Uterus (tissue), 4 donors: ENCODE measurements around the gene PLA1A. TPM values are rescaled to one million over a fixed set of nuclear protein-coding genes. Genes with fewer than 3 reads are reported as not detected.

Experiments used
- DNase-seq, 2 donors: peaks; one replicate each; pipeline ENCODE4 v3.0.0-alpha.2; 2019 to 2020
- H3K27ac ChIP-seq, 2 donors: fragments of 200-600 bp; sonication (generic); 1 replicate in 1 of 2; 2 replicates in 1 of 2; pipeline ENCODE4 v1.5.1; 2016 to 2018
- H3K27me3 ChIP-seq, 2 donors: fragments of 200-600 bp; sonication (generic); one replicate each; pipeline ENCODE4 v1.5.1; 2018 to 2019; ENCODE audit warnings: control low read depth in 1 of 2
- H3K36me3 ChIP-seq, 2 donors: fragments of 200-600 bp; sonication (generic); one replicate each; pipeline ENCODE4 v1.5.1; 2019; ENCODE audit warnings: control low read depth in 1 of 2
- H3K4me1 ChIP-seq, 2 donors: fragments of 200-600 bp; sonication (generic); one replicate each; pipeline ENCODE4 v1.5.1; 2018 to 2019; ENCODE audit warnings: control low read depth in 1 of 2
- H3K4me3 ChIP-seq, 2 donors: fragments of 200-600 bp; sonication (generic); 1 replicate in 1 of 2; 2 replicates in 1 of 2; pipeline ENCODE4 v1.5.1; 2018 to 2019; ENCODE audit warnings: mild to moderate bottlenecking in 1 of 2
- H3K9me3 ChIP-seq, 2 donors: fragments of 200-600 bp; sonication (generic); one replicate each; pipeline ENCODE4 v1.5.1; 2019; ENCODE audit warnings: control low read depth in 1 of 2
- CTCF ChIP-seq, 4 experiments: fragments of 200-600 bp in 2 of 4; fragments of 450-650 bp in 2 of 4; sonication (generic) in 2 of 4; IDR thresholded peaks; one replicate each; pipeline ENCODE4 v1.5.1; 2016 to 2019; ENCODE audit warnings: antibody characterized with exemption in 4 of 4, mild to moderate bottlenecking in 2 of 4, moderate library complexity in 1 of 4
- POLR2A ChIP-seq, 2 donors: fragments of 450-650 bp; IDR thresholded peaks; one replicate each; pipeline ENCODE4 v1.6.1; 2016; ENCODE audit warnings: antibody characterized with exemption in 2 of 2, mild to moderate bottlenecking in 1 of 2, moderate library complexity in 1 of 2
- intact Hi-C: fragments of 100-400 bp; cut with DNase I; formaldehyde crosslinking; loops from one replicate; pipeline ENCODE4 v1.15.1; 2023; ENCODE audit warnings: low total_unique reads
- total RNA-seq, 4 donors: library from RNA; depleted of rRNA in 3 of 4; stranded (reverse); fragments of >200 nt in 3 of 4; gene quantifications; one replicate each; pipeline versions ENCODE4 v1.1.0 to v1.2.4, GENCODE V29; 2014 to 2023
- donor health status: DM: yes; HTN: yes; CAD: no.

Gene PLA1A
- total RNA-seq, 4 donors from 2014 or later = 11.9 to 37.1 (median 16.5) TPM; not detected in 1

GRCh38 chr3:119604878-119605277 lies 7.2 kb downstream of the PLA1A start:
- Histone ChIP-seq H3K36me3 (no peaks in the 10 kb centered on the region), H3K27ac (no peak overlapping the region), H3K9me3 (no peaks in the 10 kb centered on the region), H3K4me3 (no peak overlapping the region), H3K4me1 (no peaks in the 10 kb centered on the region), H3K27me3 (no peaks in the 10 kb centered on the region)
- TF ChIP-seq POLR2A (IDR thresholded peaks at IDR 0.05) (no peak), CTCF (IDR thresholded peaks at IDR 0.05) (no peak)
- DNase-seq = no peak
- intact Hi-C loops = no loop called here

- no peaks in the 10 kb centered on the region for H3K36me3 ChIP-seq
- H3K4me1 ChIP-seq = no peaks in the 10 kb centered on the region
- intact Hi-C loops = no loop called here
- TF ChIP-seq CTCF (IDR thresholded peaks at IDR 0.05) (no peak), POLR2A (IDR thresholded peaks at IDR 0.05) (no peak)
- H3K27me3 ChIP-seq = no peaks in the 10 kb centered on the region
- no peak overlapping the region for H3K4me3 ChIP-seq
- no peak for DNase-seq
- H3K27ac ChIP-seq = no peak overlapping the region
- H3K9me3 ChIP-seq = no peaks in the 10 kb centered on the region
Measured at GRCh38 chr3:119608405-119609000, 10.8 kb downstream of the PLA1A start.

GRCh38 chr3:119609301-119609700 lies 11.6 kb downstream of the PLA1A start:
- H3K36me3 ChIP-seq = no peaks in the 10 kb centered on the region
- intact Hi-C loops = no loop called here
- H3K27ac ChIP-seq = no peak overlapping the region
- no peak for DNase-seq
- H3K9me3 ChIP-seq = no peaks in the 10 kb centered on the region
- H3K4me3 ChIP-seq = no peak overlapping the region
- no peaks in the 10 kb centered on the region for H3K4me1 ChIP-seq
- TF ChIP-seq POLR2A (IDR thresholded peaks at IDR 0.05) = no peak
- TF ChIP-seq CTCF (IDR thresholded peaks at IDR 0.05) = no peak
- H3K27me3 ChIP-seq = no peaks in the 10 kb centered on the region

GRCh38 chr3:119611664-119612063 lies 14.0 kb downstream of the PLA1A start:
- Histone ChIP-seq H3K4me3 (no peak overlapping the region), H3K9me3 (no peaks in the 10 kb centered on the region), H3K27ac (no peak overlapping the region), H3K27me3 (no peaks in the 10 kb centered on the region), H3K4me1 (no peaks in the 10 kb centered on the region), H3K36me3 (no peaks in the 10 kb centered on the region)
- no peak for DNase-seq
- TF ChIP-seq CTCF (IDR thresholded peaks at IDR 0.05) (no peak), POLR2A (IDR thresholded peaks at IDR 0.05) (no peak)
- intact Hi-C loops = no loop called here

- H3K27ac ChIP-seq = no peak overlapping the region
- TF ChIP-seq POLR2A (IDR thresholded peaks at IDR 0.05) (no peak), CTCF (IDR thresholded peaks at IDR 0.05) (no peak)
- H3K4me3 ChIP-seq = no peak overlapping the region
- no peak for DNase-seq
- no peaks in the 10 kb centered on the region for H3K4me1 ChIP-seq
- H3K36me3 ChIP-seq = no peaks in the 10 kb centered on the region
- H3K27me3 ChIP-seq = no peaks in the 10 kb centered on the region
- intact Hi-C loops = no loop called here
- H3K9me3 ChIP-seq = no peaks in the 10 kb centered on the region
Measured at GRCh38 chr3:119613201-119613600, 15.5 kb downstream of the PLA1A start.
